ENCODE data around the gene DISP3. TPM values are rescaled to one million over a fixed set of nuclear protein-coding genes. Genes with fewer than 3 reads are reported as not detected.

DISP3 gene
- total RNA-seq (2014; rRNA removed; shearing (Covaris generic)) (not detected in 2 replicates), polyA plus RNA-seq (2016; fragmentation: Nextera tagmentation; extraction: Ambion mirVana) (not detected in 2 replicates)

- Histone ChIP-seq H3K9ac (peak within 1 kb of the TSS; percentile 48; the same call in 1 of the 2 replicates), H3K9me3 (ENCODE audit: low read depth) (no peaks in the 10 kb centered on the region), H3K4me1 (ENCODE audit: insufficient read depth) (no peaks in the 10 kb centered on the region), H3K79me2 (ENCODE audit: insufficient read depth) (no peaks in the 10 kb centered on the region), H3K27me3 (replicated peaks; ENCODE audit: insufficient read depth) (peaks cover 16% of the 10 kb centered on the region), H3K36me3 (ENCODE audit: low read depth) (no peaks in the 10 kb centered on the region), H3K4me2 (ENCODE audit: unreplicated experiment) (peak within 1 kb of the TSS; percentile 49), H3F3A (ENCODE audit: insufficient read depth) (no peaks in the 10 kb centered on the region), H3K9me2 (ENCODE audit: insufficient read depth) (no peaks in the 10 kb centered on the region), H3K27ac (no peak within 1 kb of the TSS), H3K4me3 (peak within 1 kb of the TSS; percentile 66), H4K20me1 (ENCODE audit: insufficient read depth) (no peaks in the 10 kb centered on the region), H2AFZ (peak within 1 kb of the TSS; percentile 70)
- no peak for TF ChIP-seq EZH2phosphoT487 (IDR thresholded peaks at IDR 0.05; ENCODE audit: insufficient read depth, low read depth)
- no peak for TF ChIP-seq EZH2 (IDR thresholded peaks at IDR 0.05; ENCODE audit: insufficient read depth, poor library complexity, severe bottlenecking)
- WGBS, 2 experiments (ENCODE audit: low coverage in 1 of 2, low lambda C conversion rate in 2 of 2, missing lambda C conversion rate in 2 of 2) = 2% methylated on average over 53 to 59 of the region's 96 CpGs
- peak; percentile 57 for DNase-seq
- in situ Hi-C loops (cut with MboI) = no loop called here
These were observed at the start of gene DISP3 for GRCh38 chr1:11478571-11479374. Gene DISP3, plus strand, starts transcription at chr1:11479155. Its CDS starts 21,838 bp downstream, at chr1:11500993.

- no peak overlapping the region for H3K27ac ChIP-seq
- no peaks in the 10 kb centered on the region for H3K9me2 ChIP-seq (ENCODE audit: insufficient read depth)
- H3K4me3 ChIP-seq = no peak overlapping the region
- H3K36me3 ChIP-seq (ENCODE audit: low read depth) = no peaks in the 10 kb centered on the region
- DNase-seq = no peak
- H3K4me1 ChIP-seq (ENCODE audit: insufficient read depth) = no peaks in the 10 kb centered on the region
- in situ Hi-C loops (cut with MboI) = no loop called here
- H2AFZ ChIP-seq = no peak overlapping the region
- no peak overlapping the region for H3K4me2 ChIP-seq (ENCODE audit: unreplicated experiment)
- no peaks in the 10 kb centered on the region for H3K9me3 ChIP-seq (ENCODE audit: low read depth)
- H3K9ac ChIP-seq = no peak overlapping the region
- no peaks in the 10 kb centered on the region for H3K27me3 ChIP-seq (replicated peaks; ENCODE audit: insufficient read depth)
- WGBS, 2 experiments (ENCODE audit: low coverage in 1 of 2, low lambda C conversion rate in 2 of 2, missing lambda C conversion rate in 2 of 2) = 62 to 76% methylated on average over 5 to 6 of the region's 6 CpGs
- TF ChIP-seq EZH2 (IDR thresholded peaks at IDR 0.05; ENCODE audit: insufficient read depth, poor library complexity, severe bottlenecking) (no peak), EZH2phosphoT487 (IDR thresholded peaks at IDR 0.05; ENCODE audit: insufficient read depth, low read depth) (no peak)
- no peaks in the 10 kb centered on the region for H3K79me2 ChIP-seq (ENCODE audit: insufficient read depth)
- no peaks in the 10 kb centered on the region for H4K20me1 ChIP-seq (ENCODE audit: insufficient read depth)
- no peaks in the 10 kb centered on the region for H3F3A ChIP-seq (ENCODE audit: insufficient read depth)
These were observed 49.7 kb upstream of the DISP3 start for GRCh38 chr1:11429226-11429625.

DNA sequence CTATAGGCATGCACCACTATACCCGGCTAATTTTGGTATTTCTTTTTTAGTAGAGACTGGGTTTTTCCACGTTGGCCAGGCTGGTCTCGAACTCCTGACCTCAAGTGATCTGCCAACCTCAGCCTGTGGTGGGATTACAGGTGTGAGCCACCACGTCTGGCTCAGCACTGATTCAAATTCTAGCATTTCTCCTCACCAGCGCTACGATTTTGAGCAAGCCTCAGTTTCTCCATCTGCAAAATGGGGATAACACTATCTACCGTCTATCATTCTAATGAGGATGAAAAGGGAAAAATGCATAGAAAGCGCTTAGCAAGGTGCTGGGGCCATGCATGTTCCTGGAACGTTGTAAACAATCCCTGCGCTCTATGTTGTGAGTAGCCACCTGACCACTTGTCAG, 49.0 kb upstream of the DISP3 start:
- H3K27me3 ChIP-seq (replicated peaks; ENCODE audit: insufficient read depth) = no peaks in the 10 kb centered on the region
- H3K4me2 ChIP-seq (ENCODE audit: unreplicated experiment) = no peak overlapping the region
- no peak overlapping the region for H3K27ac ChIP-seq
- H3K9me2 ChIP-seq (ENCODE audit: insufficient read depth) = no peaks in the 10 kb centered on the region
- TF ChIP-seq EZH2phosphoT487 (IDR thresholded peaks at IDR 0.05; ENCODE audit: insufficient read depth, low read depth) = no peak
- no peak for TF ChIP-seq EZH2 (IDR thresholded peaks at IDR 0.05; ENCODE audit: insufficient read depth, poor library complexity, severe bottlenecking)
- H3K79me2 ChIP-seq (ENCODE audit: insufficient read depth) = no peaks in the 10 kb centered on the region
- H4K20me1 ChIP-seq (ENCODE audit: insufficient read depth) = no peaks in the 10 kb centered on the region
- WGBS, 2 experiments (ENCODE audit: low coverage in 1 of 2, low lambda C conversion rate in 2 of 2, missing lambda C conversion rate in 2 of 2) = 51 to 52% methylated on average over 10 of the region's 10 CpGs
- in situ Hi-C loops (cut with MboI) = no loop called here
- H3K4me1 ChIP-seq (ENCODE audit: insufficient read depth) = no peaks in the 10 kb centered on the region
- no peak for DNase-seq
- H3K9me3 ChIP-seq (ENCODE audit: low read depth) = no peaks in the 10 kb centered on the region
- no peak overlapping the region for H3K9ac ChIP-seq
- no peak overlapping the region for H3K4me3 ChIP-seq
- H3F3A ChIP-seq (ENCODE audit: insufficient read depth) = no peaks in the 10 kb centered on the region
- H2AFZ ChIP-seq = no peak overlapping the region
- no peaks in the 10 kb centered on the region for H3K36me3 ChIP-seq (ENCODE audit: low read depth)

DNA sequence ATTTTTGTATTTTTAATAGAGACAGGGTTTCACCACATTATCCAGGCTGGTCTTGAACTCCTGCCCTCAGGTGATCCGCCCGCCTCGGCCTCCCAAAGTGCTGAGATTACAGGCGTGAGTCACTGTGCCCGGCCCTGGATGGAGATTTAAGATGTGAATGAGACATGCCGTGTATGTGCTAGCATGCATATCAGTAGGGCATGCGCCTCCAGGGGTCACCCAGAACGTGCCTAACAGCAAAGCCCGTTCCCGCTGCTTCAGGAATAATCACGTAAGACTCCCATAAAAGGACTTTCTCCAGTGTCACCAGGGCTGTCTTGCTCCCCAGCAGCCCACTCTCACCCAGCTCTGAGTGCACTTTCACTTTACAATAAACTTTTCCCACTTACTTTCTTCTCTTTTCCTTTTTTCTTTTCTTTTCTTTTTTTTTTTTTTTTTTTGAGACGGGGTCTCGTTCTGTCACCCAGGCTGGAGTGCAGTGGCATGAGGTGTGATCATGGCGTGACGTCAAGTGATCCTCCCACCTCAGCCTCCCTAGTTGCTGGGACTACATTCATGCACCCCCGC, 46.9 kb upstream of the DISP3 start:
- TF ChIP-seq EZH2 (IDR thresholded peaks at IDR 0.05; ENCODE audit: insufficient read depth, poor library complexity, severe bottlenecking) (no peak), EZH2phosphoT487 (IDR thresholded peaks at IDR 0.05; ENCODE audit: insufficient read depth, low read depth) (no peak)
- no peak overlapping the region for H3K9ac ChIP-seq
- H3K4me3 ChIP-seq = no peak overlapping the region
- no peaks in the 10 kb centered on the region for H4K20me1 ChIP-seq (ENCODE audit: insufficient read depth)
- H3K4me1 ChIP-seq (ENCODE audit: insufficient read depth) = no peaks in the 10 kb centered on the region
- H3K4me2 ChIP-seq (ENCODE audit: unreplicated experiment) = no peak overlapping the region
- H3K27ac ChIP-seq = no peak overlapping the region
- H3K9me2 ChIP-seq (ENCODE audit: insufficient read depth) = no peaks in the 10 kb centered on the region
- WGBS, 2 experiments (ENCODE audit: low coverage in 1 of 2, low lambda C conversion rate in 2 of 2, missing lambda C conversion rate in 2 of 2) = 66 to 71% methylated on average over 14 to 16 of the region's 16 CpGs
- H2AFZ ChIP-seq = no peak overlapping the region
- no peaks in the 10 kb centered on the region for H3K9me3 ChIP-seq (ENCODE audit: low read depth)
- H3K27me3 ChIP-seq (replicated peaks; ENCODE audit: insufficient read depth) = no peaks in the 10 kb centered on the region; the same call in 1 of the 2 replicates
- no peaks in the 10 kb centered on the region for H3K36me3 ChIP-seq (ENCODE audit: low read depth)
- in situ Hi-C loops (cut with MboI) = no loop called here
- H3K79me2 ChIP-seq (ENCODE audit: insufficient read depth) = no peaks in the 10 kb centered on the region
- no peak for DNase-seq
- H3F3A ChIP-seq (ENCODE audit: insufficient read depth) = no peaks in the 10 kb centered on the region

Data from GM23248 (cell line).